ENCODE measurements around the gene CEACAM18.
"Not testable (repeated sequence)": the region's sequence is repeated elsewhere in the genome, so short reads cannot be mapped to it uniquely, and the experiment has no call there.

Gene CEACAM18

DNA sequence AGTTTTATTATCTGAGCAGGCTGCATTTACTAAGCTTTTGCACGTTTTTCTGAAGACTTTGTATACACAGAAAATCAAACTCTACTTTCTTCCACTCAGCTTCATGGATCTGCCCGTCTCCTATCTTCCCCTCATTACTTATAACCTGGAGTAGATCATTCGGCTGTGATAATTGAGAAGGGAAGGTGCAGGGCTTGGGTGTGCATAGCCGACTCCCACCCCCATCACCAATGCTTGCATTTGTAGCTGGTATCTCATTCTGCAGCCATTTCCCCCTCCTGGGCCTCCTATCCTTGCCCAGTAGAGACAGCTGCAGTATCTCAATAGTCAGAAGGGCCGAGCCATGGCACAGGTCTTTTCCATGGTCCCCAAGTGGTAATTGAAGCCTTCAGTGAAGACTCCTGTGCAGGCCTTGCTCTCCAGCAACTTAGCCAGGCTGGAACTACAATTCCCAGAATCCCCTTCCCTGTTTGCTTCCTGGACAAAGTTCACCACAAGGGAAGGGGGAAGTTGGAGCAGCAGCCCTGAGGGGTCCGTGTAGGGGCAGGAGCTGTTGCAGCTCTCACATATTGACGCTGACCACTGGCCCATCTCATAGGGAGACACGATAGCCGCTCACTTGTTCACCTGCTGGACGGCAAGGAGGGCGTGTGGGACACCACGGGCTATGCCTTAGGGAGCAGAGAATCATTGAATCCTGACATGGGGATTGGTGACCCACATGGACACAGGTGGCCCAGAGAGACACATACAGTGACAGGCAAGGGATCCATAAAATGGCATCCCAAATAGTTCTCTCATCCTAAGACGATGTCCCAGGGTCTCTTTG, 18.0 kb upstream of the CEACAM18 start:
- no peak overlapping the region for H3K4me3 ChIP-seq
- no peak overlapping the region for H3K27ac ChIP-seq

DNA sequence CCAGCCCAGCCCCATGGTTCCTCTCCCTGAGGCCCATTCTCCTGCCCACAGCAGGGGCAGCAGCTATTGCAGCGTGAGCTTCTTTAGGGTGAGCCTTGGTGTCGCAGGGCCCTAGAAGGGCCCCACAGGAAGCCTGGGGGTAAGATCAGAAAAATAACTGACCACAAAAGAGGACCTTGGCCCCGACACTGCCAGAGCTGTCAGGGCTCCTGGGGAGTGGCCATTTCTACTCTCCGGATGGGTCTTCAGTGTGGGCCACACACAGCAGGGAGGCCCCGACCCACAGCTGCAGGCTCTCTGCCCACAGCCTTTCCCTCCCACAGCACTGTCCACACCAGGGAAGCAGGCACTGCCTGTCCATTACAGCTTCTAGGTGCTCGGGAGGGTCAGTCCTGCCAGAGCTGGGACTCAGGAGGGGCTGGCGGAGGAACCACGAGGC, 16.6 kb upstream of the CEACAM18 start:
- no peak overlapping the region for H3K4me3 ChIP-seq
- peak overlapping the region in 2 of 21 experiments; percentile 9 to 14 for H3K27ac ChIP-seq

DNA sequence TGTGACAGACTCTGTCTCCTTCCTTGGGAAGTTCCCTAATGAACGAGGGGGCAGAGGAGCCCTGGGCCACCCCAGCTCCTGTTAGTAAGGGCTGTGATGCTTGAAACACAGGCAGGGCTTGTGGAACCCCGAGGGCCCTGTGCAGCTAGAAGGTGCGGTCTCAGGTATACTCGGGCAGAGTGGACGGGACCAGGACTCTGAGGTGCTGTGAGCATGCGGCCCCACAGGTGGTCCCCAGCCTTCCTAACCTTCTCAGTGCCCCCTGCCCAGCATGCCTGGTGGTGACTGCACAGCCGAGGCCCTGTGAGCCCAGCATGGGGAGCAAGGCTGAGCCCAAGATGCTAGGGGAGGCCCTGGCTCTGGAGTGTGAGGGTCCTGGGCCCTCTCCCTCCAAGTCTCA, 16.1 kb upstream of the CEACAM18 start:
- peak overlapping the region in 1 of 21 experiments; percentile 14 for H3K27ac ChIP-seq
- H3K4me3 ChIP-seq, result no peak overlapping the region

DNA sequence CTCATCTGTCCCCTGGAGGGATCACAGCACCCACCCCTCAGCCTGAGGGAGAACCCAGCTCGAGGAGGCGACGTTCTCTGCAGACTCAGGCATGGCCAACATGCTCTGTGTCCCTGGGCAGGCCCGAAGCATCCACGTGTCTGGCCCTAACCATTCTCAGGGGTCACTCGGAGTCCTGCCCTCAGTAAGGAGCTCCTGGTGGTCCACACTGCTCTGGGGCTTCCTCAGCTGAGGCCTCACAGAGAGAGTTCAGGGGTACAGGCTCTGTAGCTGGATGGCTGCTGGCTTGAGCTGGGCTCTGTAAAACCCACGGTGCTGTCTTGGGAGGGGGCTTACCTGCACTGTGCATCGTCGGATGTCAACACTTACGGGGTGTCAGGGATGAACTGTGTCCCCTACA, 15.7 kb upstream of the CEACAM18 start:
- Histone ChIP-seq H3K4me3 (no peak overlapping the region), H3K27ac (no peak overlapping the region)

DNA sequence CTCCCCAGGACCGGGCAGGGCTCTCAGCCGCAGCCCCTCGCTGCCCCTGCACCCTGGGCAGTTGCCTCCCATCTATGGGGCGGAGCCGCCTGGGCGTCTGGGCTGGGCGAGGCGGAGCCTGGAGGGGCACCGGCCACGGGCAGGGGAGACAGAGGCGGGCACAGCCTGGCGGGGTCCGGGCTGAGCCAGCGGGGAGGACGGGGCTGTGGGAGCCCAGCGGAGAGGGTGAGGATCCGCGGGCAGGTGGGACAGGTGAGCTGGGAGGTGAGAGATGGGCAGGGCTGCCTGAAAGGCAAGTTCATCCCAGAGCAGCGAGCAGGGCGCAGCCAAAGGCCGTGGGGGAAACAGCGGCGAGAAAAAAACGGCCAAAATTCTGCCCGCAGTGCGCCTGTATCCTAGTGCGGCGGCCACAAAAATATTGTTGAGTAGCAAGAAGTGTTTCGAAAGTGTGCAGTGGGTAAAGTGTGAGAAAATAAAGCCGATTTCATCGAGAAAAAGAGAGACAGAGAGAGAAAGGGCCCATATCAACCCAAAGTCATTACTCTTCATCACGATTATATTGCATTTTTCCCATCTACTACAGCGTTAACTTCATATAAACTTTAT, 14.3 kb upstream of the CEACAM18 start:
- H3K27ac ChIP-seq, H3K4me3 ChIP-seq: not testable (repeated sequence)

DNA sequence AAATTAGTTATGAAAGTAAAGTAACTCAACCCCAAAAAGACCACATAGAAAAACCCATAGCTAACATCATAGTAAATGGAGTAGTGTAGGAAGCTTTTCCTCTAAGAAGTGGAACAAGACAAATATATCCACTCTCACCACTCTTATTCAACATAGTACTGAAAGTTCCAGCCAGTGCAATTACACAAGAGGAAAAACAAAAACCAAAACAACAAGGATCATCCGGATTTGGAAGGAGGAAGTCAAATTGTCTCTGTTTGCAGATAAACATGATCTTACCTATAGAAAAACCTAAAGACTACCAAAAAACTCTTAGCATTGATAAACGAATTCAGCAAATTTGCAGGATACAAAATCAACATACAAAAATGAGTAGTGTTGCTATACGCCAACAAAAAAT, 11.6 kb upstream of the CEACAM18 start:
- no peak overlapping the region for H3K4me3 ChIP-seq
- H3K27ac ChIP-seq, result no peak overlapping the region

DNA sequence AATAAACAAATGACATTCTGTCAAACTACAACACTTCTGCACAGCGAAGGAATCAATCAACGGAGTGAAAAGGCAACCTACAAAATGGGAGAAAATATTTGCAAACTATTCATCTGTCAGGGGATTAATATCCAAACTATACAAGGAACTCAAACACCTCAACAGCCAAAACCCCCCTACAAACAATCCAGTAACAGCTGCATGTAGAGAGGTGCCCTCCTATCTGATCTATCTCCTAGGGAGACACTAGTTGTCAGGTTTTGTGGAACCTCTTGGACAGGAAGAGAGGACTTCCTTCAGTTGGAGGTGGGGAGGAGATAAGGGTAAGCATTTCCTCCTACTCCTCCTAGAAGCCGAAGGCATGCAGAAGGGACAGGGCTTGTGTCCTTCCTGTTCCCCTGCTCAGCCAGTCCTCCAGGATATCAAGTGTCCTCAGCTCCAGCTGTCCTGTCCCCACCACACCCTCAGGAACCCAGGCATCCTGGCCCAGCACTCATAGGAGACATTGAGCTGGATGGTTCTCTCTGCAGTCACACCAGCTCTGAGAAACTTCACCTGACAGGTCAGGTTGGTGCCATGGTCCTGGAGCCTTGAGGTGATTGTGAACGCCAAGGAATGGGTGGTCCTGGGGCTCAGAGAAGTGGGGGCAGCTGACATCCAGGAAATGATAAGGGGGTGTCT, 10.3 kb upstream of the CEACAM18 start:
- no peak overlapping the region for H3K4me3 ChIP-seq
- peak overlapping the region in 1 of 21 experiments; percentile 34 for H3K27ac ChIP-seq

DNA sequence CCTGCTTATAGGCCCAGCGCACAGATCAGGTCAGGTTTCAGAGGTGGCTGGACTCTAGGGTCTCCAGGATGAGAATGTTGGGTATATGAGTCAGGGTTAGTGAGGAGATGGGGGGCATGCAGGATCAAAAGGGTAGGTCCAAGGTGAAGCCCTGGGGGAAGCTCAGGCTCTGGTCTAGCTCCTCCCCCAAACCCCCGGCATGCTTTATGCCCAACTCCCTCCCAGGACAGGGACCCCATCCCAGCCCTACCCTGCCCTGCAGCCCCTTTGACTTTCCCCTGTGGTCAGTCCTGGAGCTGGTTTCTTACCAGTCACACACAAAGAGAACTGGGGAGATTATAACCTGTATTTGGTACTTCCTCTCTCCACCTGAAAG, 9.8 kb upstream of the CEACAM18 start:
- peak overlapping the region in 1 of 21 experiments; percentile 34 for H3K27ac ChIP-seq
- no peak overlapping the region for H3K4me3 ChIP-seq

DNA sequence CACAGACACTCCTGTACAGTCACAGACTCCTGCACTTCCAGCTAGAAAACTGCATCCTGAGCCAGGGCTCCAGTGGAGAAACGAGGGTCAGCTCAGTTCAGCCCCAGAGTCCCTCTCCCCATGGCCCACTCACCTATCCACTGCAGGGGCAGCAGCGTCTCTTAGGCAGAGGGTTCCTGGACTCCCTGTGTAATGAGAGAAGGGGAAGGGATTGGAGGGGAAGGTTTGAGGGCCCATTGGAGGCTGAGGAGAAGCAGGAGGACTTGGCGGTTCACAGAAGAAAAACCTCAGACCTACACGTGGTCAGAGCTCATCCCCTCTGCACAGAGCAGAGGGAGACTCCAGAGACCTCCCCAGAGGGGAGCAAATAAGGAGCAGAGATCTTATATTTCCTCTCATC, 9.2 kb upstream of the CEACAM18 start:
- Histone ChIP-seq H3K27ac (no peak overlapping the region), H3K4me3 (no peak overlapping the region)

DNA sequence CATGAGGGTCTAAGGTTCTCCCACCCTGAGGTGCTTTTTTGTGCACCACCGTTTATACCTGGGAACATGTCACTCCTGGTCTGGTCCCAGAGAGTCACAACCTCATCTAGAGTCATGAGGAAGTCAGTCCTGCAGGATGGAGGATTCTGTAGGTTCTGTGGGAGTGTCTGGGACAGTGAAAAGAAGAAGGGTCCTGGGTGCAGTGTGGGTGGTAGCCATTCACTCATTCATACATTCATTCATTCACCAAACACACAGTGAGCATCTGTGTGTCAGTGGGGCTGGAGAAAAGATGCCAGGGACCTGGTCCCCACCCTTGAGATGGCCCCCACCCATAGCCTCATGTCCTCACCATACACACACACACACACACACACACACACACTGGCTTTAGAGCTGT, 8.7 kb upstream of the CEACAM18 start:
- no peak overlapping the region for H3K27ac ChIP-seq
- no peak overlapping the region for H3K4me3 ChIP-seq

DNA sequence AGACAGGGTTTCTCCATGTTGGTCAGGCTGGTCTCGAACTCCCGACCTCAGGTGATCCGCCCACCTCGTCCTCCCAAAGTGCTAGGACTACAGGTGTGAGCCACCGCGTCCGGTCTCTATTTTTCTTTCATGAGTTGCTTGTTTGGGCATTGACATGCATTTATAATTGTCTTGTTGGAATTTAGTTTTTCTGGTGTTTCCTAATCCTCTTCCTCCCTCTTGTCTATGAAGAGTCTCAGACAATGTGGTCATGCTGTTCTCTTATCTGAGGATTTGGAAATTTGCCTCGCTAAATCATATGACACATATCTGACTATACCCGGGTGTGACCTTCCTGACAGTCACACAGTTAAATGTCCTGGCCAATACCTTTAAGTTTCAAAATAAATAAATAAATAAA, 7.4 kb upstream of the CEACAM18 start:
- H3K27ac ChIP-seq, result no peak overlapping the region
- no peak overlapping the region for H3K4me3 ChIP-seq

DNA sequence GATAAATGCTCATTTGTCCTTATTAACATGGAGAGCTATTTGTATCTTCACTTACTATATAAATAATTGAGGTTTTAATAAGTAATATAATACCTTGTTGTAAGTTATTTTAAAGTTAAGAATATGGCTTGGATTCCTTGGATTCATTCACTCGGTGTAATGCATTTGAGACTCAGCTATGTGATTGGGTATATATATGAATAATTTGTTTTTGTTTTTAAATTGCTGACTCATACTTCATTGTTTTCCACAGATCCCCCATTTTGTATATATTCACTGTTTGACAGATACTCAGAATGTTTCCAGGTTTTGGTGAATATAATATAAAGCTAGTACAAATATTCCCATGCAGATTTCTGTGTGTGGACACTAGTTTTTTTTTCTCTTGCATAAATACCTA, 6.8 kb upstream of the CEACAM18 start:
- Histone ChIP-seq H3K27ac (no peak overlapping the region), H3K4me3 (no peak overlapping the region)

DNA sequence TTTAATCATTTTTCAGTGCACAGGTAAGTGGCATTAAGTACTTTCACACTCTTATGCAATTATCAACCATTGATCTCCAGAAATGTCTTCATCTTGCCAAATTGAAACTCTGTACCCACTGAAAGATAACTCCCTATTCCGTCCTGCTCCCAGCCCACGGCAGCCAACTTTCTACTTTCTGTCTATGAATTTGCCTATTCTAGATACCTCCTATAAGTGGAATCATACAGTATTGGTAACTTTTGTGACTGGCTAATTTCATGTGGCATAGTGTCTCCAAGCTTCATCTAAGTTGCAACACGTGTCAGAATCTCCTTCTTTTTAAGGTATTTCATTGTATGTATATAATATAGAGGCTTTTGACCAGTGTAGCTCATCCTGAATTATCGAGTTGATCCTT, 5.7 kb upstream of the CEACAM18 start:
- H3K4me3 ChIP-seq, result no peak overlapping the region
- H3K27ac ChIP-seq, result no peak overlapping the region

DNA sequence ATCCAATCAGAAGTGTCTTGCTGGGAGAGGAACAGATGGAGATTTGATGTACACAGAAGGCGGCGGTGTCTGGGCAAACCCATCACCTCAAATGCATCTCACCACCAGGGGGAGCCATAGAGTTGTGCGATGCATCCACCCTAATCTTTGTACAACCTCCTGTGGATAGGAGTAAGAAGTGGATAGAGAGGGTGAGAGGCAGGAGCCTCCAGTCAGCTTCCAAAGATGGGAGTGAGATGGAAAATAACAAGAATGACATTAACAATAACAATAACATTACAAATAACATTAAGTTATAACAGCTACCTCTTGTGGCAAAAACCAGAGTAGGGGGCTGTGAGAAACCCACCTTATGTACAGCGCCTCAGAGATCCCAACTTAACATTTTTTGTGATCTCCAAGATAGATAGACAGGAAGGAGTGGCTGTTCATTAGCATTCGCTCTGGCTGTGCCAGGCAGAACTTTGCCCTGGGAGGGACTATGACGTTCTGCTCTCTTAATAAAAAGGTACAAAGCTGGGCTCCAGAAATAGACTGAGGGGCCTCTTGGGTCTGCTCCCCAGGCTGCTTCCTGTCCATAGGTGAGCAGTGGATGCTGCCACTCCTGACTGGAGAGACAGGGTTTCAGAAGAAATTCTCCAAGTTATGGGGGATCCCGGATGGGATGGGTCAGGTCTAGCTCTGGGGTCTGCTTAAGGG, 5.2 kb upstream of the CEACAM18 start:
- Histone ChIP-seq H3K27ac (no peak overlapping the region), H3K4me3 (no peak overlapping the region)

DNA sequence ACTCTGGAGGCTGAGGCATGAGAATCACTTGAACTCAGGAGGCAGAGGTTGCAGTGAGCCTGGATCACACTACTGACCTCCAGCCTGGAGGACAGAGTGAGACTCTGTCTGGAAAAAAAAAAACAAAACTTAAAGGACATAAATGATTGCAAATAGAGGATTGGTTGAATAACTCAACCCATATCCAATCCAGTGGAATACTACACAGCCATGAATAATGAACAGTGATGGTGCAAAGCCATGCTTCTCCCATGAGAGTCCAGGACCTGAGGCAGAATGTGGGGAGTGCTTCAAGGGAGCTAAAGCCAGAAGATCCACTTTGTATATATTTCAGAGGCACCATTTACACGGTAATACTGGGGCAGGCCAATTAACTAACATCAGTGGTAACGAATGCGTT, 2.2 kb upstream of the CEACAM18 start:
- H3K27ac ChIP-seq, result no peak overlapping the region
- H3K4me3 ChIP-seq, result no peak overlapping the region

DNA sequence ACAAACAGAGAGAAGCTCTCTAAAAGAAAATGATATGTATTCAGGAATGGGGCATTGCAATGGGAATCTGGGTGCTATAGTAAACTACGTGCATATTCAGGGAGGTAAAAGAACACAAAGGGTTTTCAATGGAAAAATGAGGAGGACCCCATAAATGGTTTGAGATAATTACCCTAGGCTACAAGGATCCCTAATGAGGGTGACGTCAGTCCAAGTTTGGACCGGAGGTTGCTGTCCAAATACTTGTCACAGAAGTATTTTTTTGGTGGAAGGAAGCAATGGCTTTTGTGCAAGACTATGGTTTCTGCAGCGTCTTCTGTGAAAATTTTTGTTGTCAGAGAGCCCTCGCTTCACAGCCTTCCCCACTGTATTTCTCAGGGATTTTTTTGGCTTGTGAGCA, 995 bp upstream of the CEACAM18 start:
- H3K27ac ChIP-seq, result no peak overlapping the region

DNA sequence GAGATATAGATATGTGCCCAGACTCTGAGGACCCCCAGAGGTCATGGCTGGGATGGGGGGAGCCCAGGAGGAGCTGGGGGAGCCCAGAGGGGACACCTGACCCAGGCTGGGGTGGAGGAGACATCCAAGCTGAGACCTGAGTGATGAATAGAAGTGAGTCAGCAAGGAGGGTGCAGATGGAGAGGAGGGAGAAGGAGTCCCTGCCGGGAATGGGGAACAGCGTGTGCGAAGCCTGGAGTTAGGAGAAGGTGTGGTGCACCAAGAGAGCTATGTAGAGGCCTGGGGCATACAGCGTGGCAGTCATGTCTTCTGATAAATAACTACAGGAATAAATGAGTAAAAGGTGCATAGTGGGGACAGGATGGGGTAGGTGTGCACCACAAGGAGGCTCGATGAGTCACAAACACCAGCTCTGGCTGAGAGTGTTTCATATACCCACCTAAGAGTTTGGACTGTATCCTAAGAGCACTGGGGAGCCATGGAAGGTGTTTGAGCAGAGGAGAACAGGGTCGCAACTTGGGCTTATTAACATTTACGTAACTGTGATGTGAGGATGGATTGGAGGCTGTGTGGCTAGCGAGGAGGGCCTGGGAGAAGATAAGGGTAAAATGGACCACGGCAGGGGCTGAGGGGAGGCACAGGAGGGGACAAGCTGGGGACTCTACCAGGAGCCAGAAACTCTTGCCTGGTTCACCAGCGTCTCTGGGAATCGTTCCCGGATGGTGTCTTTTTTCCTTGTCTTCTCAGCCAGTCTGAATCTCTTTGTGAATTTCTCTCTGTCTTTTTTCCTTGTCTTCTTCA, 1.4 kb downstream of the CEACAM18 start:
- Histone ChIP-seq H3K4me3 (no peak overlapping the region), H3K27ac (no peak overlapping the region)

More for the DNA sequence above, 995 bp upstream of the CEACAM18 start:
- H3K4me3 ChIP-seq, result no peak overlapping the region

DNA sequence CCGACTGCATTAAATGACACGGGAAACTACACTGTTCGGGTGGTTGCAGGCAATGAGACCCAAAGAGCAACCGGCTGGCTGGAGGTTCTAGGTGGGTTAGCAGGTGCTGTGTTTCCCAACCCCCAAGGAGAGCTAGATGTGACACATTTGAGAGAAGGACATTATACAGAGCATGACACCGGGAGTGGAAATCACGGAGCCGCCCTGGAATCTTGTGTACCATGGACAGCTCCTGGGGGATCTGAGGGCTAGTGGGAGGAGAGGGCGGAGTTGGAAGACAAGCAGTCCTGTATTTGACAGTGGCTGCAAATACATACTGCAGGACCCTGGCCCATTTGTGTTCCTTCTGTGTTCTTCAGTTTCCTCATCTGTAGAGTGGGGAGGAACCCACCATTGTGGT, 2.3 kb downstream of the CEACAM18 start:
- Histone ChIP-seq H3K27ac (no peak overlapping the region), H3K4me3 (no peak overlapping the region)

DNA sequence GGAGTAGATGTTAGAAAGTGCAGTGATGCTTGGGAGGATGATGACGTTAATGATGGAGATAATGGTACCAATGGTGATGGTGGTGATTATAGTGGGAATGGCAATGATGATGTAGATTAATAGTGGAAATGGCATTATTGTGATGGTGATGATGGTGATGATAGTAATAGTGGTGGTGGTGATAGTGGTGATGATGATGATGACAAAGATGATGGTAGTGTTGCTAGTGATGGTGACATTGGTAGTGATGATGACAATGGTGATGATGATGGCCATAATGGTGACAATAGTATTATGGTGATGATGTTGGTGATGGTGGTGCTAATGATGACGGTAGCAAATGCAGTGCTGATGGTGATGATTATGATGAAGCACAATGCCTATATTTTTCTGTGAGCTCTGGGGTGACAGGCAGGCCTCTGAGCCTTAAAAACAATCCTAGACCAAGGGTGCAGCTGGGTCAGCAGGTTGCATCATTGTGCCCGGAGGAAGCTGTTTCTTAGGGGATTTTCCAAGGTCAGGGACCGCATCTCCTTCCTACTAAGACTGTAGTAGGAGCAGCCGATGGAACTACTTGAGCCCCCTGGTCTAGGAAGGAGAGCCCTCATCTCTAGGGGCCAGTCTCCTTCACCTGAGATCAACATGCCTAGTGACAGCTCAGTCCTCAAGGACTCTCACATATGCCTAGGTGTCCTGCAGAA, 7.8 kb downstream of the CEACAM18 start:
- Histone ChIP-seq H3K4me3 (no peak overlapping the region), H3K27ac (no peak overlapping the region)
